ENCODE data around the gene WDR45. TPM values are rescaled to one million over a fixed set of nuclear protein-coding genes. Genes with fewer than 3 reads are reported as not detected.
A peak's percentile ranks its signal among the peaks of the same experiment; 100 is the strongest.

WDR45 gene
- total RNA-seq, 1 donor from 2014 or later = 63.2 TPM

DNA sequence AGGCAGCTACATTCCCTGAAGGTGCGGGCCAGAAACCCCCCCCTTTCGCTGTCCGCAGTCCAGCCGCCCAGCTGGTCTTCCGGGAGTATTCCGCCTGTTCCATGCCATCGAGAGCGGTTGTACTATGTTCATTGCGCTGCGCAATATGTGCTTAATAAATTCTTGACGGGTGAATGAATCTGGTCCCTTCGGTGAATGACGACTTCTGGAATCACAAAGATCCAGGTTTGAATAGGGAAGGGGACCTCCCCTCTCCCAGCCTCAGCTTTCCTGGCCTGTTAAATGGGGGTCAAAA, 35.8 kb downstream of the WDR45 start:
- Histone ChIP-seq H3K27me3 (no peaks in the 10 kb centered on the region), H3K27ac (peak overlapping the region; percentile 55), H3K9me3 (no peaks in the 10 kb centered on the region), H3K36me3 (peaks cover 4% of the 10 kb centered on the region), H3K4me3 (peak overlapping the region; percentile 21), H3K4me1 (peaks cover 19% of the 10 kb centered on the region)
- DNase-seq (no peak), ATAC-seq (no peak)
- intact Hi-C loops (cut with DNase I) = no loop called here
- TF ChIP-seq, protein P1, sequence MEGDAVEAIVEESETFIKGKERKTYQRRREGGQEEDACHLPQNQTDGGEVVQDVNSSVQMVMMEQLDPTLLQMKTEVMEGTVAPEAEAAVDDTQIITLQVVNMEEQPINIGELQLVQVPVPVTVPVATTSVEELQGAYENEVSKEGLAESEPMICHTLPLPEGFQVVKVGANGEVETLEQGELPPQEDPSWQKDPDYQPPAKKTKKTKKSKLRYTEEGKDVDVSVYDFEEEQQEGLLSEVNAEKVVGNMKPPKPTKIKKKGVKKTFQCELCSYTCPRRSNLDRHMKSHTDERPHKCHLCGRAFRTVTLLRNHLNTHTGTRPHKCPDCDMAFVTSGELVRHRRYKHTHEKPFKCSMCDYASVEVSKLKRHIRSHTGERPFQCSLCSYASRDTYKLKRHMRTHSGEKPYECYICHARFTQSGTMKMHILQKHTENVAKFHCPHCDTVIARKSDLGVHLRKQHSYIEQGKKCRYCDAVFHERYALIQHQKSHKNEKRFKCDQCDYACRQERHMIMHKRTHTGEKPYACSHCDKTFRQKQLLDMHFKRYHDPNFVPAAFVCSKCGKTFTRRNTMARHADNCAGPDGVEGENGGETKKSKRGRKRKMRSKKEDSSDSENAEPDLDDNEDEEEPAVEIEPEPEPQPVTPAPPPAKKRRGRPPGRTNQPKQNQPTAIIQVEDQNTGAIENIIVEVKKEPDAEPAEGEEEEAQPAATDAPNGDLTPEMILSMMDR (IDR thresholded peaks at IDR 0.05) = no peak

DNA sequence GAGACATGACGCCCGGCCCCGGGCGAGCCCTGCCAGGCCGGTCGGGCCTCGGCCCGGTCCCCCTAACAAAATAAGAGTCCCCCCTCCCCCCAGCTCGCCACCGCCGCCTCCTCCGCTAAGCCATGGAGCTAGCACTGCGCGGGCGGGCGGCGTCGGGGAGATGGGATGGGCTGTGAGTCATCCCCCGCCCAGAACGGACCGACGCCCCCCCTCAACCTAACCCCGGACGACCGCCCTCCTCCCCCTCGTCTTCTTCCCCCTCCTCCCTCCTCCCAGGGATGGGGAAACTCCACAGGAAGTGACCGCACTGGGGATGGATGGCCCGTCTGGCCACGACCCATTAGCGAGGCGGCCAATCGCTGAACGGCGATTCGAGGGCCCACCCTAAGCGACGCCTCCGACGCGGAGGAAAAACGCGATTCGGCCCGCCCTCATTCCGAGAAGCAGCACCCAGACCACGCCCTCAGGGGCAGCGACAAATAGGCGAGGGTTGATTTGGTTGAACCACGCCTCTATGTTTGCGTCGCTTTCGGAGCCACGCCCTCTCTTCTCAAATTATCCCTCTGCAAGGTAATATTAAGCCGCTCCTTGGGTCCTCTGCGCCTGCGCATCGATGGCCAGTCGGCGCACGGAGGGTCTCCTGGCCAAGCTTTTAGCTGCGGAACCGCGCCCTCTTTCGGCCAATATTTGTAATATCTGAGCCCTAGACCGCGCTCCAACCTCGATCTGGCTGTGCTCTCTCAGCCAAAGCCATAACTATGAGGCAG, 36.3 kb downstream of the WDR45 start, which contains the start of gene TFE3:
TFE3 (minus strand) TSS at position 138 of the 767 bp plus-strand sequence; CDS start at position 7, 131 bp downstream.
- H3K27me3 ChIP-seq = no peaks in the 10 kb centered on the region
- ATAC-seq = peak; percentile 92
- H3K9me3 ChIP-seq = no peaks in the 10 kb centered on the region
- peak within 1 kb of the TSS; percentile 75 for H3K4me3 ChIP-seq
- TF ChIP-seq, protein P1 (IDR thresholded peaks at IDR 0.05) = peak; percentile 56
- H3K36me3 ChIP-seq = peaks cover 9% of the 10 kb centered on the region
- peak within 1 kb of the TSS; percentile 96 for H3K27ac ChIP-seq
- peak; percentile 98 for DNase-seq
- H3K4me1 ChIP-seq = peaks cover 20% of the 10 kb centered on the region
- intact Hi-C loops (cut with DNase I) = no loop called here

DNA sequence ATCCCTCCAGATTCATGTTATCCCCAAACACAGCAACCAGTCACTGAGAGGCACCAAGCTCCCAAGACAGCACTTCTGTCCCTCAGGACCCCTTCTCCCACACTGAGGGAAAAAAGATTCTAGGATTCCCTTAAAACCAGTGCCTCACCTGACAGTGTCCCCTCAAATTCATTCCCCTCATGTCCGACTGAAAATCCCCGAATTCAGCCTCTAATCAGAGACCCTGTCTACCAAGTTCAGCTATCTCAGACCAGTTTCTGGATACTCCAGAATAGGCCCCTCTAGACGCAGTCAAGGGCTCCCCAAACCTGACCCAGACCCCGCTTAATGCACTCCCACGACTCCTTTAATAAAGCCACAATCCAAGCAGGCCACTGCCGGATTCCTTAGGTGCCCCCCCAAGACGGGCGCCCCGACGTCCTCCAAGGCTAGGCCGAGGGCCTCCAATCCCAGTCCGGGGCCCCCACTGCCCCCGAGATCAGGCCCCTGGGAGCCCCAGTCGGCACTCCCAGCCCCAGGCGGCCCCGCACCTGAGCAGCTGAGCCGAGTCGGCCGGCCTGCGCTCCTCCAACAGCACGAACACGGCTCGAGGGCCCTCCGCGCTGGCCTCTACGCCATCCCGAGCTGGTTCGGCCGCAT, 37.0 kb downstream of the WDR45 start:
- peak overlapping the region; percentile 75 for H3K4me3 ChIP-seq
- H3K27me3 ChIP-seq = no peaks in the 10 kb centered on the region
- H3K36me3 ChIP-seq = peaks cover 16% of the 10 kb centered on the region
- intact Hi-C loops (cut with DNase I) = no loop called here
- ATAC-seq (no peak), DNase-seq (no peak)
- TF ChIP-seq, protein P1 (IDR thresholded peaks at IDR 0.05) = no peak
- no peaks in the 10 kb centered on the region for H3K9me3 ChIP-seq
- peak overlapping the region; percentile 96 for H3K27ac ChIP-seq
- H3K4me1 ChIP-seq = peaks cover 20% of the 10 kb centered on the region

DNA sequence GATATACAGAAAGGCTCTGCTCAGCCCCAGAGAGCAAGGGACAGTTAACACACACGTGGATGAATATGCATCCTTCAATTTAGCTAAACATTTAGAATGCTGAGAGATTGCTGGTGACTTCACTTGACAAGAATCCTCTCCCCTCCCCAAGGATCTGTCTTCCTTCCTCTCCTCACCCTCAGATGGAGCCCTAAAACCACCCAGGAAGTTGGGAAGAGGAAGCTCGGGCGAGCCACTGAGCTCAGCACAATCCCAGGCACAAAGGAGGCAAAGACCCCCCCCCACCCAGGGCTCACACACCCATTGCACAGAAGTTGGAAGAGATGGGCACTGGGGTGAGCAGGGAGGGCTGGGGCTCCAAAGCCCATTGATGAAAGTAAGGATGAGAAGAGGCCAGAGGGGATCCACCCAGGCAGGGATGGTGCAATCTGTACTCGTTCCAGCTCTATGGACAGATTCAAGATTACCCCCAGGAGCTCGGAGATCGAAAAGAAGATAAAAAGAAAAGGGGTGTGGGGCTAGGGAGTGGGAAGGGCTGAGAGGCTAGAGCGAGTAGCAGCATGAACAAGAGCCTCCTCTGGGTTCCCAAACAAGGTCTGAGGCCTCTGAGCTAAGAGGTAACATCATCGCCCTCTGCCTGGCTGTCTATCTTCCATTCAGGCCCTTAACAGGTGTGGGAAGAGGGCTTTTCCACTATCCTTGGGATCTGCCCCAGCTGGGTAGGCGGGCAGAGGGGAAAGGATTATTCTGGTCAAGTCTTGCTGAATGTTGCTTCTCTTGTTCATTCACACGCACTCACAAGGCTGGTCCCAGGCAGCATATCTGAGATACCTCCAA, 37.7 kb downstream of the WDR45 start:
- H3K27ac ChIP-seq = peak overlapping the region; percentile 96
- ATAC-seq (no peak), DNase-seq (no peak)
- intact Hi-C loops (cut with DNase I) = no loop called here
- peaks cover 24% of the 10 kb centered on the region for H3K36me3 ChIP-seq
- no peaks in the 10 kb centered on the region for H3K9me3 ChIP-seq
- no peaks in the 10 kb centered on the region for H3K27me3 ChIP-seq
- TF ChIP-seq, protein P1 (IDR thresholded peaks at IDR 0.05) = no peak
- H3K4me1 ChIP-seq = peaks cover 20% of the 10 kb centered on the region
- peak overlapping the region; percentile 75 for H3K4me3 ChIP-seq

DNA sequence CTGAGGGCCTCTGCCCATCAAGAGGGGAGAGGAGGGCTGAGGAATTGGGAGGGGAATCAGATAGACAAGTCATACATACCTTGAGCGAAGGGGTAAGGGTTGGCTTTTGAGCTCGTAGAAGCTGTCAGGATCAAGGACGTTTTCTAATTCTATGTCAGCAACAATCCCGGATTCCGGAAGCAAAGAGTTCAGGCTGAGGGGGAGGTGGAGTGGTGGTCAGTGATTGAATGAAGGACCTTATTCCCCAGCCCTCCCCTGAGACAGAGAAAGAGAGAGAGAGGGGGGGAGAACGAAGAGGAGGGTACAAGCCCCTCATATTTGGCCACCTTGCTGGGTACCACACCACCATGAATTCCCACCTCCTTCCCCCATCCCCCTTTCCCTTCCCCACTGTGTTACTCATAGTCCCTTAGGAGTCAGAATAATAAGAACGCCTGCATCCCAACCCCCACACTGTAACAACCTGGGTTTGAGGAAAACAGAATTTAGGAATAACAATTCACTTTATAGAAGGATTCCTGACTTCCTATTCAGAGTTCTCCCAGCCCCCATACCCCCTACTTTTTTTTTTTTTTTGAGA, 39.2 kb downstream of the WDR45 start:
- H3K27ac ChIP-seq = peak overlapping the region; percentile 60
- intact Hi-C loops (cut with DNase I) = no loop called here
- TF ChIP-seq, protein P1 (IDR thresholded peaks at IDR 0.05) = no peak
- no peaks in the 10 kb centered on the region for H3K27me3 ChIP-seq
- H3K36me3 ChIP-seq = peaks cover 29% of the 10 kb centered on the region
- ATAC-seq = no peak
- H3K4me3 ChIP-seq = peak overlapping the region; percentile 75
- no peaks in the 10 kb centered on the region for H3K9me3 ChIP-seq
- no peak for DNase-seq
- H3K4me1 ChIP-seq = peaks cover 20% of the 10 kb centered on the region

All from upper lobe of right lung (tissue), 1 donor.